HEK293 (cell line): ENCODE results near the gene DDX10.

Experiments used
- CTCF ChIP-seq: fragments of 450-650 bp; formaldehyde crosslinking; IDR thresholded peaks from 2 replicates; pipeline ENCODE4 v1.5.1; 2016; ENCODE audit warnings: missing biosample characterization, missing genetic modification characterization
- HOXD13 ChIP-seq: sonication (generic); formaldehyde crosslinking; IDR thresholded peaks from 2 replicates; pipeline ENCODE4 v1.8.0; 2022; ENCODE audit warnings: missing genetic modification reagents, borderline replicate concordance
- MYNN ChIP-seq: fragments of 450-650 bp; formaldehyde crosslinking; IDR thresholded peaks from 2 replicates; pipeline ENCODE4 v1.5.1; 2016; ENCODE audit warnings: missing biosample characterization, missing genetic modification characterization, borderline replicate concordance
- PATZ1 ChIP-seq: fragments of 450-650 bp; formaldehyde crosslinking; IDR thresholded peaks from 2 replicates; pipeline ENCODE4 v1.5.1; 2016; ENCODE audit warnings: missing biosample characterization, missing genetic modification characterization
- REST ChIP-seq: fragments of 450-650 bp; formaldehyde crosslinking; IDR thresholded peaks from 2 replicates; pipeline ENCODE4 v1.5.1; 2016; ENCODE audit warnings: missing biosample characterization, missing genetic modification characterization
- SALL2 ChIP-seq: fragments of 450-650 bp; formaldehyde crosslinking; IDR thresholded peaks from 2 replicates; pipeline ENCODE4 v1.5.0; 2017; ENCODE audit warnings: missing biosample characterization, mild to moderate bottlenecking, missing genetic modification characterization, borderline replicate concordance
- SETDB1 ChIP-seq: IDR thresholded peaks from one replicate; pipeline ENCODE4 v1.6.1; 2017; ENCODE audit warnings: mild to moderate bottlenecking, low read length, moderate library complexity, mixed read lengths; ENCODE audit not compliant: insufficient read length
- WT1 ChIP-seq: fragments of 450-650 bp; formaldehyde crosslinking; IDR thresholded peaks from 2 replicates; pipeline ENCODE4 v1.5.1; 2016; ENCODE audit warnings: missing biosample characterization, missing genetic modification characterization
- ZNF121 ChIP-seq: fragments of 450-650 bp; formaldehyde crosslinking; IDR thresholded peaks from 2 replicates; pipeline ENCODE4 v1.5.1; 2016; ENCODE audit warnings: missing biosample characterization, missing genetic modification characterization
- ZNF2 ChIP-seq: fragments of 450-650 bp; formaldehyde crosslinking; IDR thresholded peaks from 2 replicates; pipeline ENCODE4 v1.5.1; 2016; ENCODE audit warnings: missing biosample characterization, missing genetic modification characterization
- ZNF202 ChIP-seq: fragments of 450-650 bp; formaldehyde crosslinking; IDR thresholded peaks from 2 replicates; pipeline ENCODE4 v1.5.1; 2016; ENCODE audit warnings: missing biosample characterization, missing genetic modification characterization, borderline replicate concordance
- ZNF639 ChIP-seq: fragments of 450-650 bp; formaldehyde crosslinking; IDR thresholded peaks from 2 replicates; pipeline ENCODE4 v1.5.1; 2016; ENCODE audit warnings: missing biosample characterization, missing genetic modification characterization
- ZNF768 ChIP-seq: fragments of 450-650 bp; formaldehyde crosslinking; IDR thresholded peaks from 2 replicates; pipeline ENCODE4 v1.5.1; 2018; ENCODE audit warnings: missing biosample characterization, mild to moderate bottlenecking, missing genetic modification characterization

GRCh38 chr11:108922241-108922640, 257.4 kb downstream of the DDX10 start:
- TF ChIP-seq ZNF639 (no peak), PATZ1 (tag by site-specific recombination) (no peak), CTCF (tag by site-specific recombination) (no peak), SETDB1 (no peak), SALL2 (tag by site-specific recombination) (no peak), ZNF2 (tag by site-specific recombination) (no peak), WT1 (tag by site-specific recombination) (no peak), MYNN (tag by site-specific recombination) (no peak), ZNF121 (no peak), REST (tag by site-specific recombination) (no peak), HOXD13 (CRISPR knock-in tag) (no peak), ZNF768 (tag by site-specific recombination) (no peak), ZNF202 (tag by site-specific recombination) (no peak)
